HG02840 (cell line): ENCODE data around the gene PBX2.
"Not testable (repeated sequence)": the region's sequence is repeated elsewhere in the genome, so short reads cannot be mapped to it uniquely, and the experiment has no call there.

ENCODE experiments used
- ATAC-seq: cut with Tn5 transposase; IDR thresholded peaks from one replicate; pipeline ENCODE4 v1.9.1; 2021; ENCODE audit warnings: mild to moderate bottlenecking, moderate library complexity, moderate number of reproducible peaks; ENCODE audit not compliant: unreplicated experiment, low FRiP score

PBX2 gene

GRCh38 chr6:32188381-32189068, 1.5 kb downstream of the PBX2 start:
- ATAC-seq, result no peak

- not testable (repeated sequence) for ATAC-seq
Observed at GRCh38 chr6:32187725-32188380, 2.1 kb downstream of the PBX2 start.

- no peak for ATAC-seq
Observed at GRCh38 chr6:32187009-32187709, 2.8 kb downstream of the PBX2 start.

GRCh38 chr6:32186151-32186840, 3.7 kb downstream of the PBX2 start:
- ATAC-seq, result not testable (repeated sequence)

DNA sequence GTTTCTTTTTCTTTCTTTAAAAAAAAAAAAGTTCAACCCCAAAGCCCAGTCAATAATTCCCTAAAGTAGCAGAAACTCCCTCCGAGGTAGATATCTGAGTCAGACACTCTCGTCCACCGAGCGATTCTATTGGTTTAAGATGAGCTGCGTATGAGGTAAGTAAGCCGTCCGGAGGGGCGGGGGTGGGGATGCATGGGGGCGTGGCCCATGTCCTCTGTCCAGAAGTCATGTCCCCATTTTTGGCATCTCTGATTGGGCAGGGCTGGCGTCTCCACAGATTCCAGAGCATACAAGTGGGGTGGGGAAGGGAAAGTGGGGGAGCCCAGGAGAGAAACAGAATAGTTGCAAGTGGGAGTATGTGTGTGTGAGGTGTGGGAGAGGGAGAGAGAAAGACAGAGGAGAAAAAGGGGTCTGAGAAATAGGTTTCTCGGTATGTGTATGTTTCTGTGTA, 4.3 kb downstream of the PBX2 start:
- ATAC-seq, result not testable (repeated sequence)

GRCh38 chr6:32184084-32184640, 5.8 kb downstream of the PBX2 start, which contains the start of gene AGER:
Gene AGER, minus strand, starts transcription at chr6:32184253. Its CDS starts 31 bp downstream, at chr6:32184222.
- no peak for ATAC-seq

GRCh38 chr6:32183483-32184083, 6.4 kb downstream of the PBX2 start:
- ATAC-seq, result no peak

- ATAC-seq, result no peak
Observed at GRCh38 chr6:32183030-32183429, 7.0 kb downstream of the PBX2 start.

- no peak for ATAC-seq
Observed at GRCh38 chr6:32182555-32182981, 7.4 kb downstream of the PBX2 start.

DNA sequence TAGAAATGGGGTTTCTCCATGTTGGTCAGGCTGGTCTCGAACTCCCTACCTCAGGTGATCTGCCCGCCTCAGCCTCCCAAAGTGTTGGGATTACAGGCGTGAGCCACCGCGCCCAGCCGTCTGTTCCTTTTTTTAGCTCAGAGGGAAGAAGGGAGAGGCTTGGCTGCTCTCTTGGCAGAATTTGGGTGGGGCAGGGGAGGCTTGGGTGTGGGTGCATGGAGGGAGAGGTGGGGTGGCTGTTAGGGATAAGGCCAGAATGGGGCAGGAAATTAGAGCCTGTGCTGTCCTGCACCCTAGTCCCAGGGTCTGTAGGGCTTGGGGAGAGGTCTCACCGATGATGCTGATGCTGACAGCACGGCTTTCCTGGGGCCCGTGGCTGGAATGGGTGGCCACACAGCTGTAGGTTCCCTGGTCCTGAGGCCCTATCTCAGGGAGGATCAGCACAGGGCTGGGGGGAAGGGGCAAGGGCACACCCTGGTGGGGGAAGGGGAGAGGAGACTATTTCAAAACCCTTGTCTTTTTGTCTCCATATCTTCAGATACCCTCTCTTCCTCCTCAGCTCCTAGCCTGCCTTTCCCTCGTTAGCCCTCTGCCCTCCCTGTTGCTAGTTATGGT, 8.0 kb downstream of the PBX2 start:
- no peak for ATAC-seq

DNA sequence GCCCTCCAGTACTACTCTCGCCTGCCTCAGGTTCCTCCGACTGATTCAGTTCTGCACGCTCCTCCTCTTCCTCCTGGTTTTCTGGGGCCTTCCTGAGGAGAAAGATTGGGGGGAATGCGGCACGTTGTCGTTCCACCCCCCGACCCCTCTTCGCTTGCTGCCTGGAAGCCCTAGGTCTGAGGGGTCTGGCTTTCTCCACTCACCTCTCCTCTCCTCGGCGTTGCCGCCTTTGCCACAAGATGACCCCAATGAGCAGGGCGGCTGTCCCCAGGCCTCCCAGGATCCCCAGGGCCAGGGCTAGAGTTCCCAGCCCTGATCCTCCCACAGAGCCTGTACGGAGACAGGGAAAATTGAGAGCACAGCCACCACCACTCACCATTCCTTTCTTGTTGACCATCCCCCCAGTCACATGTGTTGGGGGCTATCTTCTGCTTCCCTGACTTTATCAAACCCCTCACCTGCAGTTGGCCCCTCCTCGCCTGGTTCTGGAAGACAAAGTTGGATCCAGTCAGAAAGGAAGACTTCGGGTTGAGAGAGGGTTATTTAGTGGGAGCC, 8.8 kb downstream of the PBX2 start:
- ATAC-seq, result no peak

DNA sequence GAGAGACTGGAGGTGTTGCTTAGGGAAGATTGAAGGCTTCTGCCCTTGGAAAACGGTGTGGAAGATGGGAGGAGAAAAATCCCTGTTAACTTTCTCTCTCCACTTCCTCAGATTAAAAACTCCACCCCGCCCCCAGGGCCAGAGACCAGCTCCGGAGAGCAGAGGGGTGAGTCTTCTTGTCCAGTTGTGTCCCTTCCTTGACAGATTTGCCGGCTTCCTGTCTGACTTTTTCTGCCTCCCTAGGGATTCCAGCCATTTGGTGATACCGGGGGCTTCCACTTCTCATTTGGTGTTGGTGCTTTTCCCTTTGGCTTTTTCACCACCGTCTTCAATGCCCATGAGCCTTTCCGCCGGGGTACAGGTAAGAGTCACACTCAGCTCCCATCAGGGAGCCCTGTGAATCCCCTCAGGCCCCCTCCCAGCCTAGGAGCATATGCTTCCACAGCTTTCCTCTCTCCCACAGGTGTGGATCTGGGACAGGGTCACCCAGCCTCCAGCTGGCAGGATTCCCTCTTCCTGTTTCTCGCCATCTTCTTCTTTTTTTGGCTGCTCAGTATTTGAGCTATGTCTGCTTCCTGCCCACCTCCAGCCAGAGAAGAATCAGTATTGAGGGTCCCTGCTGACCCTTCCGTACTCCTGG, 10.1 kb downstream of the PBX2 start:
- no peak for ATAC-seq

- ATAC-seq, result no peak
Observed at GRCh38 chr6:32178547-32179440, 11.2 kb downstream of the PBX2 start.

DNA sequence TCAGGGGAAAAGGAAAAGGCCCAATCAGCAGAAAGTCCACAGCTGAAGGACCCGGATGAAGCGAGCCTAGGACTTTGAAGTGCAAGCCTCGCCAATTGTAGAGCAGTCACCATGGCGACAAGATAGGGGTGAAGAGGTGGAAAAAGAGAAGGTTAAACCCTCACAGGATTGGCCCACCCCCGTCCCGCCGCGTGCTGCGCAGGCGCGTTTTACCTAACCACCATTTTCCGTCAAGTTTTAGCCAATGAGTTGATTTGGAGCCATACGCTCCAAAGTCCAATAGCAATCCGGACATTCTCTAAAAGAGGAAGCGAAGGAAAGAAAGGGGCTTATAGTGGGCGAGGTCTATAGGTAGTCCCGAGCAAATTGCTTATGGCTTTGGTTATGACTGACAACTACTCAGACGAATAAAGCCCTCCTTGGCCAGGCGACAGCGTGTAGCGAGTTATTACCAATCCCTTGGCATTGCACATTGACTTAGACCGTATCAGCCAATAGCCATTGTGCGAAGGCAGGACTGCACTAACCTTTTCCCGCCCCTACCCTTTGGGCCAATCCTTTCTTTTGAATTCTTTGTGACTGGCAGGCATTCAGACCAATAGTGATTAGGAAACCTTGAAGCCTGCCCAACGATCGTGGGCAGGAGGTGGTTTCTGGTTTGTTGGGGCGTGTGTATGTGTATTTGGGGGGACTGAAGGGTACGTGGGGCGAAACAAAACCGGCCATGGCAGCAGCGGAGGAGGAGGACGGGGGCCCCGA, 12.0 kb downstream of the PBX2 start, which contains the start of gene RNF5:
RNF5 (plus strand) TSS at position 618 of the 759 bp plus-strand sequence; CDS start at position 725, 107 bp downstream.
- ATAC-seq, result peak; percentile 70

DNA sequence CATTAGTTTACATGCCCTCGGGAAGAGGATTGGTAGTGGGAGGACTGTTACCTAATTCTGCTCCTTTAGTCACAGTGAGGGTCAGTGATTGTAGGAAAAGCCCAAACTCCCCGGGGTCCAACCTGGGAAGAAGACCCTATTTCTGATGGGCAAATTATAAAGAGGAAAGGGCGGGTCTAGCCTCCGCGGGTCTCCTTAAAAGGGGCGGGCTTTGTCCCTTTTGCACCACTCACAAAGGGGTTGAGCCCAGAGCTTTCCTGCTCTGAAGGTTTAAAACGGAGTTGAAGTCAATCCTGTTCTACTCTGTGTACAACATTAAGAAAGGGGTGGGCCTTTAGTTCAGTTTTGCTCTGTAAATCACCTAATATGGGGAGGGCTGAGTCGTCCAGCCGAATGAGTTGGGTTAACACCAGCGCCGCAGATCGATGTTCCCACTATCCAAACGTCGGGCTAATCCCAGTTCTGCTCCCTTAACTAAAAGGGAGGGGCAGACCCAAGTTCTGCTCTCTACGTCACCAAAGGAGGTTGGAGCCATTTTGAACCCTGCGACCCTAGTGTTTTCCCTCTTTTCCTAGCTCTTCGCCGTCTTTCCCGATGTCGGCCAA, 12.7 kb downstream of the PBX2 start:
- no peak for ATAC-seq

DNA sequence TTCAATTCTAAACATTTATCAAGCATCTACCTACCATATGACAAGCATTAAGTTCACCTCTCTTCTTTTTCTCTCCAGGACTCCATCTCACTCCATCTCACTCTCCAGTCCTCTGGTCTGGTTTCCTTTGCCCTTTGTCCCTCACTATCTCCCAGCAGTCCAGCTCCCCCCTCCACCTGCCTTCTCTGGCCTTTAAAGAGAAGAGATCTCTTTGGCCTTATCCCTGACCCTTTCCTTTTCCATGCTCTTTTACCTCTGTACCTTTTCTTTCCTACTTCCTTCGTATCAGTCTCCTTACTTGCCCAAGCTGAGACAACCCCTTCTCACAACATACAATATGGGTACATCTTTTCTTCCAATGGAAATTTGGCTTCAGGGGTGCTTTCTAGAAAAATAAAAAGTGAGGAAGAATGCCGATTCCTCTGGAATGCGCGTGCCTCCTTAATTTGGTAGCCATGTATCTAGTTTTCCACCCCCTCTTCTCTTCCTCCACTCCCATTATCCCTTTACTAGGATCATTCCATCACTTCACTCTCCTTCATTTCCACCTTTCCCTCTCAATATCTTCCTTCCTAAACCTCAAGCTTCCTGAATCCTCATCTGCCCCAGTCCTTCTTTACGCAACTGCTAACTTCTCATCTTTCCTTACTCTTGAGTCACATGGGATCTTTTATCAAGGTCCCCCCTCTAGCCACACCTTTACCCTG, 13.4 kb downstream of the PBX2 start:
- no peak for ATAC-seq
